Measurements from ENCODE around the gene MPRIP.

DNA sequence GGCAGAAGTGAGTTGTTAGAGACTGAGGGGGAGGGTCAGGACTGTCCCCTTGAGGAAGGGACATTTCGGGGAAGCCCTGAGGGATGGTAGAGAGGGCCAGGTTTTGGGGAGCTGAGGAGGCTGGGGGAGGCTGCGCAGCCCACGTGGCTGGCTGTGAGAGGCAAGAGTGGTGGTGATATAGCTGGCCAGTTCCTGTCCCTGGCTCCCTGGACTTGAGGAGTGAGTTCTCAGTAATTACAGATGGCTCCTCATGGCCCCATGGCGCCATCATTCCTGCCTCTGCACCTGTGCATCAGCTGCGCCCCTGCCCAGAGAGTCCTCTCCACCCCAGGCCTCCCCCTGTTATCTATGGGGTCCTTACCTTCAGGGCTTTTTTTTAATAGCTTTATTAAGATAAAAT is 30.3 kb downstream of the MPRIP start:
- TF ChIP-seq, protein P1, sequence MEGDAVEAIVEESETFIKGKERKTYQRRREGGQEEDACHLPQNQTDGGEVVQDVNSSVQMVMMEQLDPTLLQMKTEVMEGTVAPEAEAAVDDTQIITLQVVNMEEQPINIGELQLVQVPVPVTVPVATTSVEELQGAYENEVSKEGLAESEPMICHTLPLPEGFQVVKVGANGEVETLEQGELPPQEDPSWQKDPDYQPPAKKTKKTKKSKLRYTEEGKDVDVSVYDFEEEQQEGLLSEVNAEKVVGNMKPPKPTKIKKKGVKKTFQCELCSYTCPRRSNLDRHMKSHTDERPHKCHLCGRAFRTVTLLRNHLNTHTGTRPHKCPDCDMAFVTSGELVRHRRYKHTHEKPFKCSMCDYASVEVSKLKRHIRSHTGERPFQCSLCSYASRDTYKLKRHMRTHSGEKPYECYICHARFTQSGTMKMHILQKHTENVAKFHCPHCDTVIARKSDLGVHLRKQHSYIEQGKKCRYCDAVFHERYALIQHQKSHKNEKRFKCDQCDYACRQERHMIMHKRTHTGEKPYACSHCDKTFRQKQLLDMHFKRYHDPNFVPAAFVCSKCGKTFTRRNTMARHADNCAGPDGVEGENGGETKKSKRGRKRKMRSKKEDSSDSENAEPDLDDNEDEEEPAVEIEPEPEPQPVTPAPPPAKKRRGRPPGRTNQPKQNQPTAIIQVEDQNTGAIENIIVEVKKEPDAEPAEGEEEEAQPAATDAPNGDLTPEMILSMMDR (conservative IDR thresholded peaks at IDR 0.05; ENCODE audit: low read depth, low read length), result no peak
- TF ChIP-seq EZH2 (IDR thresholded peaks at IDR 0.05; ENCODE audit: low read length, unreplicated experiment), result no peak
- no peak for TF ChIP-seq EZH2phosphoT487 (IDR thresholded peaks at IDR 0.05; ENCODE audit: borderline replicate concordance, low read length)
